Neural cell (in vitro differentiated cells): ENCODE results near the gene RPS6KC1.
A peak's percentile ranks its signal among the peaks of the same experiment; 100 is the strongest.

ENCODE experiments used
- CTCF ChIP-seq: fragments of 450-650 bp; IDR thresholded peaks from 2 replicates; pipeline ENCODE4 v1.5.1; 2014; ENCODE audit warnings: antibody characterized with exemption, mild to moderate bottlenecking, moderate library complexity; ENCODE audit not compliant: poor library complexity, severe bottlenecking
- EP300 ChIP-seq: fragments of 450-650 bp; conservative IDR thresholded peaks from 2 replicates; pipeline ENCODE4 v1.6.1; 2014; ENCODE audit warnings: antibody characterized with exemption, mild to moderate bottlenecking, moderate library complexity; ENCODE audit not compliant: poor library complexity, severe bottlenecking
- EZH2 ChIP-seq: fragments of 200-600, 300-800 bp; shearing (Covaris generic), sonication (generic); IDR thresholded peaks from 2 replicates; pipeline ENCODE4 v1.6.1; 2014; ENCODE audit warnings: antibody characterized with exemption, low read length, borderline replicate concordance, mild to moderate bottlenecking; ENCODE audit not compliant: insufficient read depth, poor library complexity, severe bottlenecking
- RAD21 ChIP-seq: fragments of 450-650 bp; conservative IDR thresholded peaks from 2 replicates; pipeline ENCODE4 v1.6.1; 2014; ENCODE audit warnings: antibody characterized with exemption, mild to moderate bottlenecking, moderate library complexity
- TAF1 ChIP-seq: IDR thresholded peaks from 2 replicates; pipeline ENCODE4 v1.6.1; 2012; ENCODE audit warnings: low read depth

GRCh38 chr1:213131851-213132655 lies 81.0 kb downstream of the RPS6KC1 start:
- TF ChIP-seq CTCF (peak; percentile 59), EP300 (no peak), TAF1 (no peak), RAD21 (peak; percentile 63), EZH2 (no peak)
